Fibroblast of lung (primary cell): Measurements from ENCODE around the gene COL5A2.

Experiments used
- CTCF ChIP-seq, 2 donors: IDR thresholded peaks in 1 of 2; conservative IDR thresholded peaks in 1 of 2; 1 replicate in 1 of 2; 2 replicates in 1 of 2; pipeline ENCODE4 v1.5.1; 2011 to 2012; ENCODE audit warnings: low read length in 2 of 2, control low read depth in 1 of 2, inconsistent platforms in 1 of 2, low read depth in 1 of 2, mild to moderate bottlenecking in 1 of 2
- EZH2 ChIP-seq: IDR thresholded peaks from 2 replicates; pipeline ENCODE4 v1.5.1; 2012; ENCODE audit warnings: low read length, control low read depth, mild to moderate bottlenecking; ENCODE audit errors: missing control alignments

- no peak for TF ChIP-seq CTCF (conservative IDR thresholded peaks at IDR 0.05 in 1 of 2, IDR thresholded peaks at IDR 0.05 in 1 of 2; ENCODE audit: low read depth in 1 of 2, low read length in 2 of 2)
- no peak for TF ChIP-seq EZH2
Observed at GRCh38 chr2:189013031-189013430, 166.5 kb downstream of the COL5A2 start.
